Liver (tissue), 9 donors: Measurements from ENCODE around the gene RNASE13. TPM values are rescaled to one million over a fixed set of nuclear protein-coding genes. Genes with fewer than 3 reads are reported as not detected.

Source experiments
- DNase-seq: peaks from one replicate; pipeline ENCODE4 v3.0.0-alpha.2; 2017; ENCODE audit warnings: low spot score
- H3K27ac ChIP-seq, 2 donors: one replicate each; pipeline ENCODE4 v1.7.0; 2013; ENCODE audit warnings: inconsistent platforms in 2 of 2, low read length in 2 of 2, control low read depth in 1 of 2, low read depth in 1 of 2, mild to moderate bottlenecking in 1 of 2
- H3K27me3 ChIP-seq, 4 donors: one replicate each; pipeline versions ENCODE4 v1.6.1 to v1.7.0; 2013; ENCODE audit warnings: low read length in 3 of 4, inconsistent platforms in 1 of 4, mild to moderate bottlenecking in 1 of 4, moderate library complexity in 1 of 4; ENCODE audit not compliant: control insufficient read depth in 4 of 4, insufficient read depth in 4 of 4
- H3K36me3 ChIP-seq, 4 donors: one replicate each; pipeline versions ENCODE4 v1.6.1 to v1.7.0; 2013; ENCODE audit warnings: low read length in 3 of 4, mild to moderate bottlenecking in 3 of 4, low read depth in 1 of 4, moderate library complexity in 1 of 4; ENCODE audit not compliant: control insufficient read depth in 4 of 4, insufficient read depth in 3 of 4
- H3K4me1 ChIP-seq, 4 donors: one replicate each; pipeline versions ENCODE4 v1.6.1 to v1.7.0; 2013; ENCODE audit warnings: low read length in 3 of 4, mild to moderate bottlenecking in 3 of 4, moderate library complexity in 1 of 4; ENCODE audit not compliant: control insufficient read depth in 4 of 4, insufficient read depth in 4 of 4
- H3K4me3 ChIP-seq, 3 donors: one replicate each; pipeline versions ENCODE4 v1.6.1 to v1.7.0; 2013; ENCODE audit warnings: low read length in 3 of 3, control low read depth in 1 of 3, low read depth in 1 of 3, mild to moderate bottlenecking in 1 of 3
- H3K9ac ChIP-seq, 2 donors: one replicate each; pipeline ENCODE4 v1.7.0; 2013; ENCODE audit warnings: low read length in 2 of 2, mild to moderate bottlenecking in 2 of 2, moderate library complexity in 2 of 2, control low read depth in 1 of 2, low read depth in 1 of 2
- H3K9me3 ChIP-seq, 4 donors: one replicate each; pipeline versions ENCODE4 v1.6.1 to v1.7.0; 2013; ENCODE audit warnings: low read length in 3 of 4; ENCODE audit not compliant: control insufficient read depth in 4 of 4
- CTCF ChIP-seq: fragments of 150-350 bp; IDR thresholded peaks from 2 replicates; pipeline ENCODE4 v1.5.1; 2017; ENCODE audit warnings: improper control_type of control experiment, low read depth, low read length; ENCODE audit not compliant: missing input control
- FOXA1 ChIP-seq: IDR thresholded peaks from 2 replicates; pipeline ENCODE4 v1.6.1; 2016; ENCODE audit warnings: antibody characterized with exemption
- FOXA2 ChIP-seq: IDR thresholded peaks from 2 replicates; pipeline ENCODE4 v1.6.1; 2016; ENCODE audit warnings: antibody characterized with exemption
- GABPA ChIP-seq, 2 donors: IDR thresholded peaks in 1 of 2; conservative IDR thresholded peaks in 1 of 2; 2 replicates each; pipeline ENCODE4 v1.6.1; 2016; ENCODE audit warnings: antibody characterized with exemption in 2 of 2, mild to moderate bottlenecking in 1 of 2, moderate library complexity in 1 of 2
- HNF4A ChIP-seq, 2 donors: conservative IDR thresholded peaks; 2 replicates each; pipeline ENCODE4 v1.6.1; 2016; ENCODE audit warnings: antibody characterized with exemption in 2 of 2, mild to moderate bottlenecking in 2 of 2
- JUND ChIP-seq, 2 donors: IDR thresholded peaks; 2 replicates each; pipeline ENCODE4 v1.6.1; 2016; ENCODE audit warnings: antibody characterized with exemption in 2 of 2
- MAX ChIP-seq: IDR thresholded peaks from 2 replicates; pipeline ENCODE4 v1.6.1; 2016; ENCODE audit warnings: antibody characterized with exemption
- RAD21 ChIP-seq, 2 donors: IDR thresholded peaks; 2 replicates each; pipeline ENCODE4 v1.6.1; 2016; ENCODE audit warnings: antibody characterized with exemption in 2 of 2, mild to moderate bottlenecking in 2 of 2
- RXRA ChIP-seq, 2 donors: IDR thresholded peaks; 2 replicates each; pipeline ENCODE4 v1.6.1; 2017 to 2018; ENCODE audit warnings: antibody characterized with exemption in 2 of 2, mild to moderate bottlenecking in 1 of 2
- SP1 ChIP-seq: IDR thresholded peaks from 2 replicates; pipeline ENCODE4 v1.6.1; 2018; ENCODE audit warnings: antibody characterized with exemption, mild to moderate bottlenecking
- TAF1 ChIP-seq: conservative IDR thresholded peaks from 2 replicates; pipeline ENCODE4 v1.6.1; 2016; ENCODE audit warnings: antibody characterized with exemption, mild to moderate bottlenecking
- YY1 ChIP-seq: IDR thresholded peaks from 2 replicates; pipeline ENCODE4 v1.6.1; 2016; ENCODE audit warnings: antibody characterized with exemption, mild to moderate bottlenecking
- ZBTB33 ChIP-seq: IDR thresholded peaks from 2 replicates; pipeline ENCODE4 v1.6.1; 2016; ENCODE audit warnings: antibody characterized with exemption
- WGBS: extraction: QIAGEN DNeasy Blood & Tissue Kit; methylation state at CpG from one replicate; pipeline ENCODE4 v1.1.7; 2013; 5-methylcytosine and 5-hydroxymethylcytosine counted together
- polyA plus RNA-seq, 2 donors: library from polyadenylated mRNA; stranded (reverse) in 1 of 2; unstranded in 1 of 2; fragments of 200-250 nt in 1 of 2; fragments of >200 nt in 1 of 2; fragmentation: Nextera tagmentation in 1 of 2; extraction: Ambion mirVana in 1 of 2; gene quantifications; one replicate each; pipeline versions ENCODE4 v1.2.1 to v1.2.3, GENCODE V29; 2013 to 2015
- total RNA-seq, 2 donors: library from RNA; depleted of rRNA; stranded (reverse); fragments of >200 nt; gene quantifications; one replicate each; pipeline ENCODE4 v1.2.3, GENCODE V29; 2014
- TF ChIP-seq, protein P1 (sequence below): IDR thresholded peaks from 2 replicates; pipeline ENCODE4 v1.6.1; 2016; ENCODE audit warnings: antibody characterized with exemption, mild to moderate bottlenecking
- donor health status: healthy.
- donor health status: healthy.
- donor health status: healthy.
- donor health status: healthy.
- donor health status: healthy.

Gene RNASE13
- total and polyA plus RNA-seq, 4 donors: 0.05 to 0.08 TPM; not detected in 2

GRCh38 chr14:21032326-21033132 is 2.1 kb downstream of the RNASE13 start:
- H3K27me3 ChIP-seq: no peaks in the 10 kb centered on the region
- peaks cover 0 to 14% (median 3%) of the 10 kb centered on the region in 4 donors for H3K36me3 ChIP-seq
- WGBS: 89% methylated on average over 5 of the region's 5 CpGs
- H3K4me1 ChIP-seq: peaks cover 0 to 3% (median 0%) of the 10 kb centered on the region in 4 donors
- no peak for DNase-seq
- no peak for TF ChIP-seq GABPA (IDR thresholded peaks at IDR 0.05 in 1 of 2, conservative IDR thresholded peaks at IDR 0.05 in 1 of 2)
- no peak for TF ChIP-seq YY1
- H3K4me3 ChIP-seq: no peak overlapping the region
- no peaks in the 10 kb centered on the region for H3K9me3 ChIP-seq
- no peak overlapping the region for H3K9ac ChIP-seq
- H3K27ac ChIP-seq: no peak overlapping the region

- DNase-seq: no peak
- no peak overlapping the region for H3K9ac ChIP-seq
- WGBS: 92% methylated on average over 12 of the region's 12 CpGs
- H3K4me1 ChIP-seq: peaks cover 3 to 7% (median 4%) of the 10 kb centered on the region in 4 donors
- no peak for TF ChIP-seq SP1
- TF ChIP-seq FOXA2: no peak
- TF ChIP-seq JUND (IDR thresholded peaks at IDR 0.05): no peak
- TF ChIP-seq TAF1: no peak
- TF ChIP-seq ZBTB33: no peak
- no peak for TF ChIP-seq RXRA (IDR thresholded peaks at IDR 0.05)
- TF ChIP-seq CTCF: no peak
- no peaks in the 10 kb centered on the region for H3K9me3 ChIP-seq
- no peaks in the 10 kb centered on the region for H3K27me3 ChIP-seq
- H3K4me3 ChIP-seq: no peak overlapping the region
- H3K36me3 ChIP-seq: peaks cover 0 to 14% (median 3%) of the 10 kb centered on the region in 4 donors
- H3K27ac ChIP-seq: no peak overlapping the region
Observed at GRCh38 chr14:21030531-21030930, 4.1 kb downstream of the RNASE13 start.

DNA sequence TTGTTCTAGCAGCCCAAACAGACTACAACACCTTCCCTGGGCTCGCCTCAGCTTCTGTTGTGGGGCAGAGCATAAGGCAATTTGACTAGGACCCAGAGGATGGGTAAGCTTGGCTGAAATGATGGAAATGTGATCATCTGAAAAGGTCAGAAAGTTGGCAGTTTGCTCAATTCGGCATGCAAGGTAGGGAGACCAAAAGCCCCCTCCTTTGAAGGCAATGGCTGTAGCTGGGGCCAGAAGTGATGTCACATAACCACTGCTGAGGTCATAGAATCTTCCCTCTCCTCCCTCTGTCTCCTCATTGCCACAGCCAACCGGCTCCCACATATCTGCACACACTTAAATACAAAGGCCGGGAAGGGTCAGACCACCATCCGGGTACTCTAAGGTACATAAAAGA is 4.7 kb downstream of the RNASE13 start, which contains the start of gene TPPP2:
TSS of gene TPPP2 (plus strand) at position 301 of the 400 bp plus-strand sequence. CDS start 365 bp downstream, outside the sequence.
- Histone ChIP-seq H3K9me3 (no peaks in the 10 kb centered on the region), H3K27ac (no peak within 1 kb of the TSS), H3K9ac (no peak within 1 kb of the TSS), H3K4me3 (no peak within 1 kb of the TSS), H3K27me3 (no peaks in the 10 kb centered on the region), H3K4me1 (peaks cover 3 to 10% (median 6%) of the 10 kb centered on the region in 4 donors), H3K36me3 (peaks cover 0 to 14% (median 3%) of the 10 kb centered on the region in 4 donors)
- DNase-seq: no peak
- WGBS: 95% methylated on average over 5 of the region's 5 CpGs
- TF ChIP-seq MAX (no peak), RXRA (IDR thresholded peaks at IDR 0.05) (no peak), FOXA1 (no peak), FOXA2 (no peak), CTCF (no peak), HNF4A (conservative IDR thresholded peaks at IDR 0.05) (no peak), RAD21 (IDR thresholded peaks at IDR 0.05) (no peak), YY1 (no peak)
- TF ChIP-seq, protein P1, sequence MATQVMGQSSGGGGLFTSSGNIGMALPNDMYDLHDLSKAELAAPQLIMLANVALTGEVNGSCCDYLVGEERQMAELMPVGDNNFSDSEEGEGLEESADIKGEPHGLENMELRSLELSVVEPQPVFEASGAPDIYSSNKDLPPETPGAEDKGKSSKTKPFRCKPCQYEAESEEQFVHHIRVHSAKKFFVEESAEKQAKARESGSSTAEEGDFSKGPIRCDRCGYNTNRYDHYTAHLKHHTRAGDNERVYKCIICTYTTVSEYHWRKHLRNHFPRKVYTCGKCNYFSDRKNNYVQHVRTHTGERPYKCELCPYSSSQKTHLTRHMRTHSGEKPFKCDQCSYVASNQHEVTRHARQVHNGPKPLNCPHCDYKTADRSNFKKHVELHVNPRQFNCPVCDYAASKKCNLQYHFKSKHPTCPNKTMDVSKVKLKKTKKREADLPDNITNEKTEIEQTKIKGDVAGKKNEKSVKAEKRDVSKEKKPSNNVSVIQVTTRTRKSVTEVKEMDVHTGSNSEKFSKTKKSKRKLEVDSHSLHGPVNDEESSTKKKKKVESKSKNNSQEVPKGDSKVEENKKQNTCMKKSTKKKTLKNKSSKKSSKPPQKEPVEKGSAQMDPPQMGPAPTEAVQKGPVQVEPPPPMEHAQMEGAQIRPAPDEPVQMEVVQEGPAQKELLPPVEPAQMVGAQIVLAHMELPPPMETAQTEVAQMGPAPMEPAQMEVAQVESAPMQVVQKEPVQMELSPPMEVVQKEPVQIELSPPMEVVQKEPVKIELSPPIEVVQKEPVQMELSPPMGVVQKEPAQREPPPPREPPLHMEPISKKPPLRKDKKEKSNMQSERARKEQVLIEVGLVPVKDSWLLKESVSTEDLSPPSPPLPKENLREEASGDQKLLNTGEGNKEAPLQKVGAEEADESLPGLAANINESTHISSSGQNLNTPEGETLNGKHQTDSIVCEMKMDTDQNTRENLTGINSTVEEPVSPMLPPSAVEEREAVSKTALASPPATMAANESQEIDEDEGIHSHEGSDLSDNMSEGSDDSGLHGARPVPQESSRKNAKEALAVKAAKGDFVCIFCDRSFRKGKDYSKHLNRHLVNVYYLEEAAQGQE: no peak
